Measurements from ENCODE around the gene GOLGA6L10.
"Not testable (repeated sequence)": the region's sequence is repeated elsewhere in the genome, so short reads cannot be mapped to it uniquely, and the experiment has no call there.

Gene GOLGA6L10, protein sequence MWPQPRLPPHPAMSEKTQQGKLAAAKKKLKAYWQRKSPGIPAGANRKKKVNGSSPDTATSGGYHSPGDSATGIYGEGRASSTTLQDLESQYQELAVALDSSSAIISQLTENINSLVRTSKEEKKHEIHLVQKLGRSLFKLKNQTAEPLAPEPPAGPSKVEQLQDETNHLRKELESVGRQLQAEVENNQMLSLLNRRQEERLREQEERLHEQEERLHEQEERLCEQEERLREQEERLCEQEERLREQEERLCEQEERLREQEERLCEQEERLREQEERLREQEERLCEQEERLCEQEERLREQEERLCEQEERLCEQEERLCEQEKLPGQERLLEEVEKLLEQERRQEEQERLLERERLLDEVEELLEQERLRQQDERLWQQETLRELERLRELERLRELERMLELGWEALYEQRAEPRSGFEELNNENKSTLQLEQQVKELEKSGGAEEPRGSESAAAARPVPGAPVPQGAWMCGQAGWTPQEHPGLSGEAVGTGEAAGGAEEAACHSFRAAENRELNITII

DNA sequence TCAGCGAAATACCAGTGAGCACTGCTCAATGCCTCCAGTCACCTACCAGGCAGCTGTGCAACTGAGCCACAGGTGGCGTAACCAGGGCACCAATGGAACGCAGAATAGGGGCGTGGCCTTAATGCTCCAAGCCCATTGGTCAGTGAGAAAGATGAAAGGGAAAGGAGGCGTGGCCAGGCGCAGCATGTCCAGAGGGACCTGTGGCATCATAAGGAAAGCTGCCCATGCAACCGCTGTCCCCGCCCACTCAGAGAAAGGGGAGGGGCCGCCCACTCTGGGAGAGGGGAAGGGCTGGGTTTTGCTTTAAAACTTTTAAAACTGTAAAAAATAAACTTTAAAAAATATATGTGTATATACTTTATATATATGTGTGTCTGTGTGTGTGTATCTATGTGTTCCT, at the start of gene GOLGA6L10:
Gene GOLGA6L10, minus strand, starts transcription at position 101 of the 400 bp plus-strand sequence. Its CDS starts 100 bp downstream, at position 1.
- not testable (repeated sequence) for DNase-seq (ENCODE audit: low spot score)

DNA sequence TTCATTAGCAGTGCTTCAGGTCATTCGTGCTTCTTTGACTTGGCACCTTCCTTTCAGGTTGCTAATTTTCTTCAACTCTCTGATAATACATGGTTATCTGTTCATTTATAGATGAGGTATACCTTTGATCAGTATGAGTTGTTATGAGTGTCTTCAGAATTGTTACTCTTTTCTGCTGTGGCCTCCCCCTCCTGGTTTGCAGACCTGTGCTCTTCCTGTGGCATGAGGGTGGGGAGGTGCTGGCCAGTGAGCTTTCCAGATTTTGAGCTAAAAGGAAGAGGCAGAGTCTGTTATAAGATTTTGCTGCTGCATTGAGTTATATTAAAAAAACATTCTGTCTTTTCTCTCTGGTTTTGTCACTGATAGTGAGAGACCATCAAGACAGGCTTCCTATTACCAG, 49.5 kb upstream of the GOLGA6L10 start:
- DNase-seq (ENCODE audit: low spot score), result no peak

DNA sequence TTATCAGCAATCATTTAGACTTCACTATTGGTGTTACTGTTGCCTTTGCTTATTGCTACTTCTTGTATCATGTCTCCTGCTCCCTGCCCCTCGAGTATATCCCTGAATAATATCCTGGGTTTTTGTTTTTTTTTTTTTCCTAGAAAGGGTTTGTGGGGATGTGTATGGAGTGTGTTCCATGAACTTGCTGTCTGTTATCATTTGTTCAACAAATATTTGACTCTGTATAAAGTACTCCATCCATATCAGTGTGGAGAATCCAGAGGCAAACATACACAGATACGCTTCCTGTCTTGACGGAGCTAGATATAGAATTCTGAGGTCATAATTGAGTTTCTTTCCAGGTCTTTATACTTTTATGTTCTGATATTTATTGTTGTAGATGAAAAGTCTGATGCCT, 48.5 kb upstream of the GOLGA6L10 start:
- DNase-seq (ENCODE audit: low spot score), result no peak

DNA sequence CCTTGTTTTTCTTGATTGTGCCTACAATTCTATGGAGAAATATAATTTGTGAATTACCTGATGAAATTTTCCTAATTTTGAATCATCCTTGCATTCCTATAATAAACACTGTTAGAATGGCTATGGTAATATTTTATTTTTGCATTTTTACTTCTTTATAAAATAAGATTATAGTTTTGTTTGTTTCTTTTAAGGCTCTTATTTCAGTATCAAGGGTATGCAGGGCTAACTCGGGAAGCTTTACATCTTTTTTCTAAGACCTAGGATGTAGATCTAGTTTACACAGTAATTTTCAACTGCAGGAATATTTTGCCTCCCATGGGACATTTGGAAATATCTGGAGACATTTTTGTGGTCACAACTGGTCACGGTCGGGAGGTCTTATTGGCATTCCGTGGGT, 46.5 kb upstream of the GOLGA6L10 start:
- not testable (repeated sequence) for DNase-seq (ENCODE audit: low spot score)

DNA sequence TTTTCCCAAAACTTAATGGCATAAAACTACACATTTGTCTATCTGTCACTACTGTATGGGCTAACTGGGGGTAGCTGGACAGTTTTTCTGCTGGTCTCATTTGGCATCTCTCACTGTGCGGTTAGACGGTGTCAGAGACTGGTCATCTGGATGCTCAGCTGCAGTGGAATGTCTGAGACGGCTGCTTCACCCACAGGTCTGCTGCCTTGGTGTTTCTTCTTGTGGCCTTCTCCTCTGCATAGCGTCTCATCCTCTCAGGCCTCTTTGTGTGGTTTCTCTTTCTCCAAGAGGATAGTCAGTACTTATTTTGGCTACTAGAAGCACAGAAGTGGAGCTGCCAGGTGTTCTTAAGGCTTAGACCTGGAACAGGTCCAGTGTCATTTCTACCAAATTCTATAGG, 44.4 kb upstream of the GOLGA6L10 start:
- no peak for DNase-seq (ENCODE audit: low spot score)

DNA sequence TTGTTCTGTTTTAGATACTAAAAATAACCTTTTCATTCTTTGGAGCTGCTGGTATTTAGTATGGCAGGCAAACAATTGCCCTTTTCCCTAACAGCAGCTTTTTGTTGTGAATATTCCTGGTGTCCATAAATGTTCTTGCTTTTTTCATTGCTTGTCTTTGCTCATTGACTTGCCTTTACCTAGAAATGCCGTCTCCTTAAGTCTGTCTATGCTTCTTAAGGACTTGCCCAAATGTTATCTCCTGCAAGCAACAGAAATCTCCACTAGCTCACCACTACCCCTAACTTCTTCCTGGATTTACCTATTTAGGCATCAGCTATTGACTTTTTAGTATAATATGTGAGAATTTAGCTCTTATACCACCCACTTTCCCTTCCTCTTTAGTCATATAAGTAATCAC, 42.8 kb upstream of the GOLGA6L10 start:
- DNase-seq (ENCODE audit: low spot score), result not testable (repeated sequence)

DNA sequence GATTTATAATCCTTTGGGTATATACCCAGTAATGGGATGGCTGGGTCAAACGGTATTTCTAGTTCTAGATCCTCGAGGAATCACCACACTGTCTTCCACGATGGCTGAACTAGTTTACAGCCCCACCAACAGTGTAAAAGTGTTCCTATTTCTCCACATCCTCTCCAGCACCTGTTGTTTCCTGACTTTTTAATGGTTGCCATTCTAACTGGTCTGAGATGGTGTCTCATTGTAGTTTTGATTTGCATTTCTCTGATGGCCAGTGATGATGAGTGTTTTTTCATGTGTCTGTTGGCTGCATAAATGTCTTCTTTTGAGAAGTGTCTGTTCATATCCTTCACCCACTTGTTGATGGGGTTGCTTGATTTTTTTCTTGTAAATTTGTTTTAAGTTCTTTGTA, 40.9 kb upstream of the GOLGA6L10 start:
- not testable (repeated sequence) for DNase-seq (ENCODE audit: low spot score)

DNA sequence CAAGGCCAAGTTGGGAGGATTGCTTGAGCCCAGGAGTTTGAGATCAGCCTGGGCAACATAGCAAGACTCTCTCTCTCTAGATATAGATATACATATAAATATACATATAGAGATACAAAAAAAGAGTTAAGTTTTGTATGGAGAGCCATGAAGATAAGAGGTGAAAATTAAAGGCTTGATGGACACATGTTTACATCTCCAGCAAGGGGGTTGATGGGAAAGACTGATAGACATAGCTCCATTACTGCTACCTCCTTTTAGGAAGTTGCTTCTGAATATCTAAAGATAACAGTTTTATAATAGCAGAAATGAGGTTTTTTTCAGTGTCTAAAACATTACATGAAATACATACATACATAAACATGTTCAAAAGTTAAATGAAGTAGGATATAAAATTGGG, 37.9 kb upstream of the GOLGA6L10 start:
- DNase-seq (ENCODE audit: low spot score), result not testable (repeated sequence)

DNA sequence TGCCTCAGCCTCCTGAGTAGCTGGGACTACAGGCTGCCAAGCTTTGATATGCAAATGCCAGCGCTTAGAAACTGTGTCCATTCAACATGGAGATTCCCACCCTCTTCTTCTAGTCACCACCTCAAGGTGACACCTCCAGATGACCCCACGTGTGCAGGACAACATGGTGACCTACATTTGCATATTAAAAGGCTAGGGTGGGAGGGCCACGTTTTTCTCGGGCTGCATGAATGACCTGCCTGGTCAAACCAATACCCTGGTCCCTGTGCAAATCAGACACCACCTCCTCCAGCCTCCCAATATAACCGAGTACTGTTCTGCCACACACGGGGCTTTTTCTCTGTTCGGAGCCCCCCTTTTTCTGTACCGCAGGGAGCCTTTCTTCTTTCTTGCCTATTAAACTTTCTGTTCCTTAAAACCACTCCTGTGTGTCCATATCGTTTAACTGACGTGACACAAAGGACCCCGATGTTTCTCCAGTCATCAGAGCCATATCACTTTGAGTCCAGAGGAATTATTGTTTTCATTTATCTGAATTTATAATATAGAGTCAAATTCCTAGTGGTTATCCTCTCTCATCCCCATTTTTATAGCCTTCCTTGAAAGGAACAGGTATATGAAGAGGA, 32.2 kb upstream of the GOLGA6L10 start:
- not testable (repeated sequence) for DNase-seq (ENCODE audit: low spot score)

DNA sequence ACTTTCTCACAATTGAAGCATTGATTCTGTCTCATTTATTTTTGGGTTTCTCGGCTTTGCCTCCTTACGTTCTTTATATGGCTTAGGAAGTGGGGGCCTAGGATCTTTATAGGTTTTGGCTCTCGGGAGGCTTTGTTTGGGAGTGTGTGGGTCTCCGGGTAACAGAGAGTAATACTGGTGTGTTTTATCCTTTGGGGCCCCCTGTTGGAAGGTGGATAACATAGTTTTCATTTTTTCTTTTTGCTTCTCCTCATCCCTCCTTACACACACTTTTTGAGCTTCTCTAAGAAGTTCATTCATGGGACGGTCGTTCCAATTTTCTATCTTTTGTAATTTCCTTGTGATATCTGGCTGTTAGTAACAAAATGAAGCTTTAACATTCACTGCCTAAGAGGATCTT, 30.3 kb upstream of the GOLGA6L10 start:
- DNase-seq (ENCODE audit: low spot score), result not testable (repeated sequence)

DNA sequence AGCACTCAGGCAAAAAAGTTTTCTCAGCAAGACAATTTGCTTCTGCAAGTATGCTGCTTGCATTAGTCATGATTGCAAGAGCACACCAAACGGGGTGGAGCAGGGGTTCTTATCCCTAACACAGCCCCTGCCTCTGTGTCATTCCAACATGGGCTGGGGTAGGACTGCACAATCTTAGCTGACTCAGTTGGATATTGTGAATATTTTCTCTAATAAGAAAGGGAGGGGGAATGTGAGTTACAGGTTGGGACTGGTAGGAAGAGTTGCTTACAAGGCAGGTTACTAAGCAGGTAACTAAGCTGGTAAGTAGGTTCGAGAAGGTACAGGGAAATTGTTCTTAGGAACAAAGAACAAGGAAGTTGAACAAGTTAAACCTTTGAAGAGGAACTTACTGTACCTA, 24.4 kb upstream of the GOLGA6L10 start:
- not testable (repeated sequence) for DNase-seq (ENCODE audit: low spot score)

DNA sequence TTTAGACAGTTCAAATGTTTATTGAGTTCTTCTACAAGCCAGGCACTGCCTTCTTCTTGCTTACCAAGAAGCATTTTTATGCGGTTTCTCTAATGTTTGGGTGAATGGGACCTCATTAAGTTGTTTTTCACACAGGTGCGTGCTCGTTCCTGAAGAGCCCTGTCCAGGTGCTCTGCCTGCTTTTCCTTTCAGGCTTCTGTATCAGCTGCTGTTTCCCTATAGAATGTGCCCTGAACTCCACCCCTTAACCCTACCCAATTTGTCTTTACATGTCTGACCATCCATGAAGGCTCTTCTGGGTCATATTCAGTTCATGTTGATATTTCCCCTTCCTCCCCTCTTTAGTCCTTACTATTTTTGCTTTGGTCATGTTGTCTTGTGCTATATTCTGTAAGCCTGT, 22.4 kb upstream of the GOLGA6L10 start:
- DNase-seq (ENCODE audit: low spot score), result no peak

DNA sequence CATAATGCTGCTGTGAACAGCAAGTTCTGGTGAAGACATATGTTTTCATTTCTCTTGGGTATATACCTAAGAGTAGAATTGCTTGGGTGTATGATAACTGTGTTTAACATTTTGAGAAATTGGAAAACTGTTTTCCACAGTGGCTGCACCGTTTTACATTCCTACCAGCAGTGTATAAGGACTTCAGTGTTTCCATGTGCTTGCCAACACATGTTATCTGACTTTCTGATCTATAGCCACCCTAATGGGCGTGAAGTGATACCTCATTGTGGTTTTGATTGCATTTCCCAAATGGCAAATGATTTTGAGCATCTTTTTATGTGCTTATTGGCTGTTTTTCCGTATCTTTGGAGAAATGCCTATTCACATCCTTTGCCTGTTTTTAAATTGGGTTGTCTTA, 18.5 kb upstream of the GOLGA6L10 start:
- not testable (repeated sequence) for DNase-seq (ENCODE audit: low spot score)

DNA sequence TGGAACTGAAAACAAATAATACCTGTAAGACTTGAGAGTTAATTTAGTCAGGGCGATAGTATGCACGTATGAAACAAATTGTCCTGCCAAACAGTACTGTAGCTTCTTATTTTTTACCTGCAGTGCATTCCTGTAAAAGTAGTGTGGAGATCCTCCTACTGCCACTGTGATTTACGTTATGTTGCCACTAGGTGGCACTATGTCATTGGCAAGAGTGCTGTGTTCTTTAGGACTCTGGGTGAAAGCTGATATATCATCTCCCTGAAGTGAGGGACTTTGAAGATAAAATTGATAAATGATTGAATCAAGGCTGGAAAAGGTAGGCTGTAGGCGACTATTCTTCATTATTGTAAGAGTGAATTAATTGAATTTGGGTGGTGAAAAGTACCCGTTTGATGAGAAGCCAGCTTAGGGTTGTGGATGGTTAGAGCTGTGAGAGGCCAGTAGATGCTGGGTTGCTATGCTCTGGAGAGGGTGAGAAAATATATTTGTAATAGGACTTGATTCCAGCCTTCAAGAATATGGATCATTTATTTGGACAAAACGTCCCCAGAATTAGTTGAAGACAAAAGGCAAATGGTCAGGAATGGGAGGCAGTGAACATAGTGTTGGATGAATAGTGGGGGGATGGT, 16.5 kb upstream of the GOLGA6L10 start:
- DNase-seq (ENCODE audit: low spot score), result not testable (repeated sequence)

DNA sequence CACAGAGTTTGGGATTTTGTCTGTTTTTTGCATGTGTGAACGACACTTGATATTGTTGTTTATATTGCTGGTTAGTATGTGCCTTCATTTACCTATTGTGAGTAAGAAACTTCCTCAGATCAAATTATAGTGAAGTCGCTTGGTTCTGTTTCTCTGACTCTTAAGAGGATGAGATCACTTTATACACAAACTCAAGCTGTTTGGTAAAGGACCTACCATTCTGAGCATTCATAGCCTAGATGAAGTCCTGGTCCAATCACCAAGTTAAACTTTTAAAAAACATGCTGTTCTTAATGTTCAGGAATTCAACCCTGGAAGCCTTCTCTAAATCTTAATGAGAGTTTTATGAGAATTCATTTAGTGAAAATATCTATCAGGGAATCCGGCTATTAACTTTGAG, 15.3 kb upstream of the GOLGA6L10 start:
- DNase-seq (ENCODE audit: low spot score), result not testable (repeated sequence)

DNA sequence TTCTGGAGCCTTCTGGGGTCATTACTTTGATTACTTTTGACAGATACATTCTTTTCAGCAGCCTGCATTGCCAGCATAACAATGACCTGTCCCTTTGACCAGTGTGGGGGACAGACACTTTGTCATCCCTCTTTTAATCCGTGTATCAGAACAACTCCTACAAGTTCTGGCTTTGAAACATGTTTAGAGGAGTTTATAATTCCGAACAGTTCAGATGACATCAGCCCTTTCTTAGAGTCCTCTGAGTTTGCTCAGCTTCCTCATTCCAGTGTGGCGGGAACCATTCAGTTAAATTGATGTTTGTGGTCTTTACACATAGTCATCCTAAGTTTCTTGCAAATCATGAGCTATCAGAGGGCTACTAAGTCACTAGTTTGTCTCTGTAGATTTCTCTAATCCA, 13.5 kb upstream of the GOLGA6L10 start:
- not testable (repeated sequence) for DNase-seq (ENCODE audit: low spot score)

DNA sequence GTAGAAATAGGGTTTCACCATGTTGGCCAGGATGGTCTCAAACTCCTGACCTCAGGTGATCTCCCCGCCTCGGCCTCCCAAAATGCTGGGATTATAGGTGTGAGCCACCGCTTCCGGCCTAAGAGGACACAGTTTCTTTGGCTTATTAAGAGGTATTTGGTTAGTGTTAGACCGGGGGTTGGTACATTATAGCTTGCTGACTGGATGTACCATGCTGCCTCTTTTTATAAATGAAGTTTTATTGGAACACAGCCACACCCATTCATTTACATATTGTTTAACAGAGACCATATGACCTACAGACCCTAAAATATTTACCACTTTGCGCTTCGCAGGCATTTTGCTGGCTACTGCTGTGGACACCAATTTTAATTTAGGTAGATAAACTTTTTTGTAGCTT, 11.3 kb upstream of the GOLGA6L10 start:
- DNase-seq (ENCODE audit: low spot score), result not testable (repeated sequence)

DNA sequence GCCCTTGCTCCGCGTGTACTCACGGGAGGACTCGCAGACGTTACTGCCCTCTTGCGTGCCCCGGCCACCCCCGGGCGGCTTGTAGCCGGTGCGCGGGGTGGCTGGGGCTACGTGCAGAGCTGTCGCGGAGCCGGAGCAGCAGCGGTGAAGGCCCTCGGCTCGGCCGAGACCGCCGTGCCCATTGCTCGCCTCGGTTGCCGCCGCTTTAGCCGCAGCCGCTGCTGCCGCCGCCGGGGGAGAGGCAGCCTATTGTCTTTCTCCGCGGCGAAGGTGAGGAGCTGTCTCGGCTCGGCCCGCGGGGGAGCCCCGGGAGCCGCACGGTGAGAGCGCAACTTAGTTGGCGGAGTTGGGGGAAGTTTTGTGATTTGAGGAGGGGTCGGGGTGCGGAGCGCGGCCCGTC, 5.8 kb upstream of the GOLGA6L10 start:
- DNase-seq (ENCODE audit: low spot score), result not testable (repeated sequence)

DNA sequence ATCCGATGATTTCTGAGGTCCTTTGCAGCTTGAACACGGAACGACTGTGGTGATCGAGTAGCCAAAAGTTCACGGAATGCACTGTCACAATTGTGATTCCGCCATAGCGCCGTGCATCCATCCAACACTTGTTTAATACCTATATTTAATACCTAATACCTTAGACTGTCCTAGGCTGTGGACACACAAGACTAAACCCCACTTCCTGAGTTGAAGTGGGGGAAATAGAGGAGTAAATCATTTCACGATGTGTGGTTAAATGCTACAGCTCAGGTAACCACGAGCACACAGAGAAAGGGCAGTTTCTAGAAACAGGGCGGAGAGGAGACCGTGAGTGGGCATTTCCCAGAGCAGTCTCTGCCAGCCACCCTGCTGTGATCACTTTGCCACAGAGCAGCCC, 5.3 kb upstream of the GOLGA6L10 start:
- DNase-seq (ENCODE audit: low spot score), result not testable (repeated sequence)

DNA sequence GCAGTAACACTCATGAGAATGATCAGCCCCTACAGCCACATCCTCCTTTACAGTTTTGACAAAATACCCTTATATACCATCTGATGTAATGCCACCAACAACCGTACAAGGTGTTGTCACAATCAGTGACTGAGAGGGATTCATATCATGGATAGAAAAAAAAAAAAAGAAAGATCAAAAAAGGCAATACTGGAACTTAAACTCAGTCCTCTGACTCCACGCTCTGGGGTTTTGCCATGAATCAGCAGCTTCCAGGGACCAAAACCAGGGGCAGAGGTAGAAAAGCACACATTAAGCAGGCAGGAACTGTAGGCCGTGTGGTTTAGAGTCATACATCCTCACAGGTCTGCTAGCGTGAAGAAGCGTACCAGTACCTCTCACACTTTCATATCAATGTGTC, 1.6 kb downstream of the GOLGA6L10 start:
- not testable (repeated sequence) for DNase-seq (ENCODE audit: low spot score)

DNA sequence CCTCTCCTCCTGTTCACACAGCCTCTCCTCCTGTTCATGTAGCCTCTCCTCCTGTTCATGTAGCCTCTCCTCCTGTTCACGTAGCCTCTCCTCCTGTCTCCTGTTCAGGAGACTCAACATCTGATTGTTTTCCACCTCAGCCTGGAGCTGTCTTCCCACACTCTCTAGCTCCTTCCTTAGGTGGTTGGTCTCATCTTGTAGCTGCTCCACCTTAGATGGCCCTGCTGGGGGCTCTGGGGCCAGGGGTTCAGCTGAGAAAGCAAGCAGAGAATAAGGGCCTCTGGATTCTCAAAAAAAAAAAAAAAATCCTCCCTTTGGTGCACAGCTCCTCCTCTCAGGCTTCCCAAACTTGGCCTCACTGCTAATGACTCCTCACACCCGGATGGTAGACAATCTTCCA, 4.1 kb downstream of the GOLGA6L10 start:
- DNase-seq (ENCODE audit: low spot score), result not testable (repeated sequence)

DNA sequence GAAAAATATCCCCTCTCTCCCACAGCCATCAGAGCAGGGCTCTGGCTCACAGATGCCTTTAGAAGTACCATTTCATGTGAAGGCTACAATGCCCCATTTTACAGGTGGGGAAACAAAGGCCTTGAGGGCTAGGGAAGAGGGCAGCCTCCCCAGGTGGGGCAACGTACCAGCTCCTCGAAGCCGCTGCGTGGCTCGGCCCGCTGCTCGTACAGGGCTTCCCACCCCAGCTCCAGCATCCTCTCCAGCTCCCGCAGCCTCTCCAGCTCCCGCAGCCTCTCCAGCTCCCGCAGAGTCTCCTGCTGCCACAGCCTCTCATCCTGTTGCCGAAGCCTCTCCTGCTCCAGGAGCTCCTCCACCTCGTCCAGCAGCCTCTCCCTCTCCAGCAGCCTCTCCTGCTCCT, 4.9 kb downstream of the GOLGA6L10 start:
- DNase-seq (ENCODE audit: low spot score), result not testable (repeated sequence)

DNA sequence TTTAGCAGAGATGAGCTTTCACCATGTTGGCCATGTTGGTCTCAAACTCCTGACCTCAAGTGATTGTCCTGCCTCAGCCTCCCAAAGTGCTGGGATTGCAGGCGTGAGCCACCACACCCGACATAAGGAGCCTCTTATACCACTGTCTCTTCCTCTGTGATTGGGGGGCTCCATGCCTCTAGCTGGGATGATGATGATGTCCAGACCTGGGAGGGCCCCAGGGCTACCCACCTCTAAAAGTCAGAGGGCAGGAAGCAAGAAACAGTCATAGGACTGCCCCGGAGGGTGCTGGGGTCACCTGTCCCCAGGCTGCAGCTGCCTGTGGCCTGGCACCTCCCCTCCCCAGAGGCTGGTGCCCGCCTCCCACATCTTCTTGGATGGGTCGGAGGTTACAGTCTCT, 5.4 kb downstream of the GOLGA6L10 start:
- DNase-seq (ENCODE audit: low spot score), result not testable (repeated sequence)

Data from pons (tissue), 1 donor.